Ishikawa (cell line): ENCODE data around the gene CLSTN2.

Source experiments
- CEBPB ChIP-seq: IDR thresholded peaks from 2 replicates; pipeline ENCODE4 v1.6.1; 2012
- EP300 ChIP-seq: IDR thresholded peaks from 2 replicates; pipeline ENCODE4 v1.6.1; 2012; ENCODE audit warnings: borderline replicate concordance
- FOXM1 ChIP-seq: IDR thresholded peaks from 2 replicates; pipeline ENCODE4 v1.6.1; 2012; ENCODE audit warnings: low read depth, borderline replicate concordance
- MAX ChIP-seq: IDR thresholded peaks from 2 replicates; pipeline ENCODE4 v1.6.1; 2012
- REST ChIP-seq: IDR thresholded peaks from 2 replicates; pipeline ENCODE4 v1.6.1; 2012; ENCODE audit warnings: low read depth, mild to moderate bottlenecking
- TAF1 ChIP-seq: IDR thresholded peaks from 2 replicates; pipeline ENCODE4 v1.6.1; 2012; ENCODE audit warnings: low read depth, mild to moderate bottlenecking
- TEAD4 ChIP-seq: IDR thresholded peaks from 2 replicates; pipeline ENCODE4 v1.6.1; 2012
- YY1 ChIP-seq: IDR thresholded peaks from 2 replicates; pipeline ENCODE4 v1.6.1; 2012; ENCODE audit warnings: low read depth

GRCh38 chr3:140178482-140178881 is 243.5 kb downstream of the CLSTN2 start:
- TF ChIP-seq MAX (no peak), TEAD4 (no peak), REST (no peak), YY1 (no peak), EP300 (no peak), CEBPB (no peak), FOXM1 (no peak), TAF1 (no peak)
